HG02588 (cell line): Measurements from ENCODE around the gene TWF2.

ENCODE experiments used
- ATAC-seq: cut with Tn5 transposase; IDR thresholded peaks from one replicate; pipeline ENCODE4 v1.9.1; 2021; ENCODE audit warnings: mild to moderate bottlenecking, moderate library complexity; ENCODE audit not compliant: unreplicated experiment

The TWF2 gene

GRCh38 chr3:52259035-52259434 is 20.1 kb upstream of the TWF2 start:
- ATAC-seq, result no peak

GRCh38 chr3:52257911-52258310 is 19.0 kb upstream of the TWF2 start:
- no peak for ATAC-seq

DNA sequence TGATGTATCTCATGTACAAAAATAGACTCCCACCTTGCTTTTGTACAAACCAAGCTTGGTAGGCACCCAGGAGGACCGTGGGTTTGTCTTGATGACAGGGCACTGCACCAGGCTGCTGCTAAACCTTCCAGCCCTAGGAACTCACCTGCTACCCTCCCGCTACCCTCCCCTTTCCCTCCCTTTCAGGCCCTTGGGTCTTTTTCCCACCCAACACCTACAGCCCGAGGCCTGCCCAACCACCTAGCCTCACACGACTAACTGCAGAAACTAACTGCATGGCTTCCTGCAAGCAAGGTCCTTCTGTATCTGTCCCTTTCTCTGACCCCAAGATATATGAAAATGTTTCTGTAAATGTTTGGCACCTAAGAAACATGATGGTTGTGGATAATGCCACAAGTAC is 17.7 kb upstream of the TWF2 start:
- no peak for ATAC-seq

DNA sequence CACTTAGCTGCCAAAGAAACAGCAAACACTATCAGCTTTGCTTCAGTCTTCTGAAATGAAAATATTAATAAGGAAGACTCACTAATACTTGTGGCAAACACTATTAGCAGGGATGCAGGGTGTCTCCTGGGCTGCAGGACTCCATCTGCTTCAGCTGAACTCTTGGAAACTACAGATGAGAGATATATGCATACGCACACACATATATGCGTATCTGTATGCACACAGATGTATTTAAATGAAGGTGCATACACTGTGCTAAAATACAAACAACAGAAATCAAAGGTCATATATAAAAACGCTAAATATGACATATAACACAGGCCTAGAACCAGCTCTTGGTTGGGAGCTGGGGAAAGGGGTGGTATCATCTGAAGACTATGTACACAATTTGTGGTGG is 17.2 kb upstream of the TWF2 start:
- ATAC-seq, result no peak

DNA sequence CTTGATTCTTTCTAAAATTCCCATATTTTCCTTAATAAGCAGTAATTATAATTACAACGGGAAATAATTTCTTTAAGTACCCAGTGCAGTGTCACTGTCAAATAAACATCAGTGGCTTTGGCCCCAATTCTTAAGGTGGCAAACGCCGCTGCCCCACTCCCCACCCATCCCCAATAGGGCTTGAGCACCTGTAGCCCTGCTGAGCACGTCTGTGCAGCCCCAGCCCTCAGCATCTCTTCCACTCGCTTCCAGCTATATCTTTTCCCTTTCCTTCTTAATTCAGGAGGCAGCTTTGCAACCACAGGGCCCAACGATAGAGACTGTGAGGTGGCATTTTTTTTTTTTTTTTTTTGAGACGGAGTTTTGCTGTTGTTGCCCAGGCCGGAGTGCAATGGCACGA is 15.7 kb upstream of the TWF2 start:
- ATAC-seq, result no peak

DNA sequence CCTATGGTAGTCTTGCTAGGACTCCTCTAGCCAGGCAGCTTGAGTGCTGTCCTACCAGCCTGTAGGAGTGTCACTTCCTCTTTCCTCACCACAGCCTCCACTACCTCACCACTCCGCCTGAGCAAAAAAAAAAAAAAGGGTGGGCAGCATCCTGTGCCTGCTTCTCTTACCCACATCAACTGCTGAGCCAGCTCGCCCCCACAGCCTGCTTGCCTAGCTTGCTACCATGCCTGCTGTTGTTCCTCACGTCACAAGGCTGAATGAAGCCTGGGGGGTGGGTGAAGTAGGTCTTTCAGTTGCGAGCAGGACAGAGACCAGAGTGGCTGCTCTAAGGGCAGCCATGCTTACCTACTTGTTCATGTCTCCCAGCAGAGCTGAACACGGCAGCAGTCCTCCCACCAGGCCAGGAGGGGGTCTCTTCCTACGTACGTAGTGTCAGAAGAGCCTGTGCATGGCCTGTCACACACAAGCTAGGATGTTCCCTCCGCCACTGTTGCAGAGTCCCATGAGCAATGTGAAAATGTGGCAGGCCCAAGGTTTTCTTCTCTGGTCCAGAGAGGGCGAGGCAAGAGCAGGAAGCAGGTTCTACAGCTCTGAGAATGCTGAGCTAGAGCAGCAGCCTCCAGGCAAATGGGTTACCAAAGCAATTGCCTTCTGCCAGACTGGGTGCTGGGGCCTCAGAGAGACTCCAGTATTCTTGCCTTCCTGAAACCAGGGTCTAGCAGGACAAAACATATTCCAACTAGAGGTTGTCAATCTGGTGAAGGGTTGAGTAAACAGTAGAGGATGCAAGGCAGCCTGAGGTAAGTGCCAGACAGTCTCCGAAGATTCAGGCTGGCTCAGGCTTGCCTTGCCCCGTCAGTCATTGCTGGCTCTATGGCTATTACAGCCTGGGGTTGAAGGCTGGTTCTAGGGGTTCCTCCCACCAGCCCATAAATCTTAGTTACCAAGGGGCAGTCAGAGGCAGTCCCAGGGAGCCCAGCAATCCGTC is 14.7 kb upstream of the TWF2 start:
- ATAC-seq, result peak; percentile 93

DNA sequence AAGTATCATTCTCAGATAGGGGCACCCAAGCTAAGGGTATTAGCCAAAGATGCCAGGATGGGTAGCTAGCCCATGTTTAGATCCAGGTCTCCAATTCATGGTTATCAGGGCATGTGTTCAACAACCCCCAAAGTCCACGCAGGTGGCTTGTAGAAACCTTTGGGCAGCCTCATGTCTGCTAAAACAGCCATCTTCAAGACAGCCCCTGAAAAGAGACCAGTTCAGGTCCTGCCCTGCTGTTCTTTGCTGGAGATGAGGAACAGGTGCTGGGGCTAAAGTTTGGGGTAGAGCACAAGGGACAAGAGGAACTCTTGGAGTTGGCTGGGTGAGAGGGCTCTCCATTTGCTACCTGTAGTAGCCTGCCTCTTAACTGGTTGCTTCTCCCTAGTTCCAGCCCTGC is 11.2 kb upstream of the TWF2 start:
- ATAC-seq, result no peak

GRCh38 chr3:52249683-52250082 is 10.7 kb upstream of the TWF2 start:
- ATAC-seq, result no peak

GRCh38 chr3:52248816-52249547 is 10.0 kb upstream of the TWF2 start:
- ATAC-seq, result no peak

GRCh38 chr3:52248165-52248541 is 9.2 kb upstream of the TWF2 start:
- no peak for ATAC-seq

GRCh38 chr3:52247409-52248164 is 8.6 kb upstream of the TWF2 start:
- no peak for ATAC-seq

DNA sequence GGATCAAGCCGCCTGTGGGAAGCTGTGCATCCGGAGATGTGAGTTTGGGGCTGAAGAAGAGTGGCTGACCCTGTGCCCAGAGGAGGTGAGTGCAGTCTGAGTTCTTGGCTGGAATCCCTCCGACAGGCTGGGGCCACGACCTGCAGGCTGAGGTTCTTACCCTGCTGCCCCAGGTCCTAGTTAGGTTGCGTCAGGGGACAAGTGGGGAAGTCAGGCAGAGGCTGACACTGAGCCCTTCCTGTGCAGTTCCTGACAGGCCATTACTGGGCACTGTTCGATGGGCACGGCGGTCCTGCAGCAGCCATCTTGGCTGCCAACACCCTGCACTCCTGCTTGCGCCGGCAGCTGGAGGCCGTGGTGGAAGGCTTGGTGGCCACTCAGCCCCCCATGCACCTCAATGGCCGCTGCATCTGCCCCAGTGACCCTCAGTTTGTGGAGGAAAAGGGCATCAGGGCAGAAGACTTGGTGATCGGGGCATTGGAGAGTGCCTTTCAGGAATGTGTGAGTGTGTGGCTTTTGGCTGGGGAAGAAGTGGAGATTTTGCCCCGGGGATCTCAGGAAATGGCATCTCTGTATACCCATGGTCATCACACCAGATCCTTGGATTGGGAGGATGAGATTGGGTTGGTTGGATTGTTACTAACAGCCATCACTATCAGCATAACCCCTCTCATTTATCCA is 7.9 kb upstream of the TWF2 start:
- no peak for ATAC-seq

DNA sequence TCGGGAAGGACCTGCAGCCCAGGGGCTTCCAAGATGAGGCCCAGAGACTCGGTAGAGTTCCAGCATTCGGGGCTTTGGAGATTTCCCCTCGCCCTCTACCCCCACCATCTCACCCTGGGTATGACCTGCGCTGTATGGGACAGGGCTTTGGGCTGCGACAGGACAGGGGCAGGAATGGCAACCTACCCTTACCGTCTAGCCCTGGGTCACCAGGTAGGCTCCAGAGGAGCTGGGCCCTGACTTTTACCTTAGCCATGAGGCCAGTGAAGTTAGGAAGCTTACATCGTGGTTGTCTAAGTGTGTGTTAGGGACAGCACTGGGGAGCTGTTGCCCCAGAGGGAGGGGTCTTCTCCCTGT is 7.3 kb upstream of the TWF2 start:
- no peak for ATAC-seq

DNA sequence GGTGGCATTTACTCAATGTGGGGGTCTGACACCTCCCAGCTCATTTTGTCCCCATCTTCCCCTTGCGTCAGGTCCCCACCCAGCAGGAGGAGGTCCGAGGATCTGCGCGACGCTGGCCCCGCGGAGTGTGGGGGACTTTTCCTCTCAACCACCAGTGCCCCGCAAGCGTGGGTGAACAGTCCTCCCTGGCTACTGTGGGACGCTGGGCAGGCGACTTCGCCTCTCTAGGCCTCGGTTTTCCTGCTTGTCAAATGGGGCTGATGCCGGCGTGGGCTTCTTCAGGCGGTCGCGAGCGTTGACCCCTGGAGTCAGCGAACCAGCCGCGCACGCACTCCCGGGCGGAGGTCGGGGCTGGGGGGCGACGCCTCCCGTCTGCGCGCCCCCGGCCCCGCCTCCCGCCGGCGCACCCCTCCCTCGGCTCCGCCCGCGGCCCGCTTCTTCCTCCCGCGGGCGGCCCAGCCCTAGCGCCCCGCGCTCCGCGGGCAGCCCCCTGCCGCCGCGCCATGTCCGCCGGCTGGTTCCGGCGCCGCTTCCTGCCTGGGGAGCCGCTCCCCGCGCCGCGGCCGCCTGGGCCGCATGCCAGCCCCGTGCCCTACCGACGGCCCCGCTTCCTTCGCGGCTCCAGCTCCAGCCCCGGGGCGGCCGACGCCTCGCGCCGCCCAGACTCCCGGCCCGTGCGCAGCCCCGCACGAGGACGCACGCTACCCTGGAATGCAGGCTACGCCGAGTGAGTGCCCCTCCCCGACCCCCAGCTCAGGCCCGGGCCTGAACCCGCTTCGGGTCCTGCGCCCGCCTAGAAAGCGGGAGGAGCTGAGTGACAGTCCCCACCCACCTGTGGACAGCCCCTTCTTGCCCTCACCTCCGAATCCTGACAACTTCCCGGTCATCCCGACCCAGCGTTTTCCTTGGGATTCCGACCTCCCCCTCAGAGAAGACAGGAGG is 6.6 kb upstream of the TWF2 start, which contains the start of gene PPM1M:
PPM1M (plus strand) TSS at position 438 of the 942 bp plus-strand sequence; CDS start at position 504, 66 bp downstream.
- peak; percentile 34 for ATAC-seq

DNA sequence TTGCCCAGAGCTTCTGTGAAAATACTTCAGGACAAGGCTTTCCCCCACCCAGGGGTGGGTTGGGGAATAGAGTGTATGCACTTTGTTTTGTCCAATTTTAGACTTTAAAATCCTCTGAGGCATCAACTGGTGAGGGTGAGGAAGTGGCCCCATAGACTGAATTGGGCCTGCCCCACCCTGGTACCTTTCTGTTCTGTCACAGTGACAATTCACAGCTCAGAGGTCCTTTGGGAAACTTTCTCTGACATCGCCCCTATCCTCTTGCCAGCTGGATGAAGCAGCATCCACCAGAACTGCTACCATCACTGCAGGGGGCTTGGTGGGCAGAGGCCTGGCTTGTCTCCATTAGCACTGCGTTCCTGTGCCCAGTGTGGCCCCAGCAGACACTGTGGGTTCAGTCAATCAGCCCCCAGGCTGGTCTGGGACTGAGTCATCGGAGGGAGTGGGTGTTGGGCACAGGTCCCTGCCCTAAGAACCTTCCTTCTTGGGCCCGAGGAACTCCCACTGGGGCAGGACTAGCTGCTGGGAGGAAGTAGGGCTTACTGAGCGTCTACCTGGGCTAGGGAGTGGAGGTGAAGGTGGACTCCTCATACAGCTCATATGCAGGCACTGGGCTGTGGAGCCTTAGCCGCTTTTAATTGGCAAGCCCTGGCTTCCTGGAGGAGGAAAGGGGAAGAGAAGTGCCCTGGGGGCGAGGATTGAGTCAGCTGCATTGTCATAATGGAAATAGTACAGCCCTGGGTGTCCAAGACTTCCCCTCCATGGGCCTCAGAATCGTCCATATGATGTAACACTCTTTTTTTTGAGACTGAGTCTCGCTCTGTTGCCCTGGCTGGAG is 5.1 kb upstream of the TWF2 start:
- peak; percentile 28 for ATAC-seq

GRCh38 chr3:52242039-52242438 is 3.1 kb upstream of the TWF2 start:
- ATAC-seq, result no peak

- no peak for ATAC-seq
Observed at GRCh38 chr3:52240886-52241370, 2.0 kb upstream of the TWF2 start.

GRCh38 chr3:52240059-52240885 is 1.3 kb upstream of the TWF2 start:
- ATAC-seq, result no peak
